HG02840 (cell line): ENCODE data around the gene GDA.

Source experiments
- ATAC-seq: cut with Tn5 transposase; IDR thresholded peaks from one replicate; pipeline ENCODE4 v1.9.1; 2021; ENCODE audit warnings: mild to moderate bottlenecking, moderate library complexity, moderate number of reproducible peaks; ENCODE audit not compliant: unreplicated experiment, low FRiP score

GDA gene

DNA sequence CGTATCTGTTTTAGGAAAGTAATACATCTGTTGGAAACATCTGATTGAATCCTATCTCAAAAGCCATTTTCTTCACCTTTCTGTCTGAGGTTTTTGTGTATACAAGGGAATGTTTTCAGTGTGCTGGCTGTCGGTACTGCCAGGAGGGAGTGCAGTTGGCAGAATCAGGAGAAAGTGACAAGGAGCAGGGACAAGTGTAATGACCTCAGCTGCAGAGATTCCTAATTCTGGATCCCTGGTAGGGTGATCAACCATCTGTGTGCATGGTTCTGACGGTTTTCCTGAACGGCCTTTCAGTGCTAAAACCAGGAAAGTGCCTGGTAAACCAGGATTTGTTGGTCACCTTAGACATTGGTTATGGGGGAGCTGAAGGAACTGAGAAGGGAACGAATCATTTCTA is 1.6 kb upstream of the GDA start:
- ATAC-seq, result no peak

DNA sequence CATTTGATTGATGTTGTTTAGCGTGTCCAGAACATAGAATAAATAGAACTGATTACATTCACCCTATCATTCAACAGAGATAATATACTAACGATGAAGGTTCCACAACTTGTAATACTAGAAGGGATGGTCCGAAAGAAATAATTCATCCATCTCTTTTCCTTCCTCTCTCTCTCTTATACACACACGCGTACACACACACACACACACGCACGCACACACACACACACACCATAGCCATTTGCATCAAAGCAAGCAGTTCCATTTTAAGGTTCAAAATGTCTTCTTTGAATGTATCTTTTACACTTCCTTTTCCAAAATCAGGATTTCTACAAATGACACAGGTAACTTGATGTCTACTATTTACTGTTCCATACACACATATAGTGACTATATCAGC is 887 bp downstream of the GDA start:
- ATAC-seq, result no peak

DNA sequence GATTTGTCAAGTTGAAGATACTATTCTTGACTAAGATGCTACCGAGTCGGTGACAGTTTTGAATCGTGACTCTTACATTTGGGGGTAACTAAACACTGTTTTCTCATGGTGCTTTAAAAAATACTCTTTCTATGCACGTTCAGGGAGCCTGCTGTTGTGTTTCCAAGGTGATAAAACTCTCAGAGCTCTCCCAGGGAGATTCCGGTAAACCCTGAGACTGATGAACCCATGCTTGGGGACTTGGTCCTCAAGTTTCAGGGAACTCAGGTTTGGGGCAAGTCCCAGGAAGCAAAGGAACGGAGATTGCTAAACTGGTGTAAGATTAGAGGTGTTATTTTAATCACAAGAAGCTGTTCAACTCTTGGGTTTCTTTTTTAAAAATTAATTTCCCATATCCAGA is 1.4 kb downstream of the GDA start:
- no peak for ATAC-seq

DNA sequence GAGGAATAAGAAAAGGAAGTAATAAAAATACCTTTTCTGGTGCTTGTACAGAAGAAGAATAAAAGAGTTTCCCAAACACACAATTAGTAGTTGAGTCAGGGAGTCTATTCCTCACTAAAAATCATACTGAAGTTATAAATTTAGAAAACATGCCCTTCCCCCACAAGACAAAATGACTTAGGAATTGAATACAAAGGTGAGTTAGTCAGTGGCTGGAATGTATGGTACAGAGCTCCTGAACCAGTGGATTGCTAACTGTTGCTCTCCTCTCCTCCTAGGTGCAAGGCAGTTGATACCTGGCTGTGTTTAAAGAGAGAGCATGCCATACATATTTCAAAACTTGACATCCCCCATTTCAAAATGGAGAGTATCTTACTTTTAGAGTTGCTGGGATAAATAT is 1.9 kb downstream of the GDA start:
- no peak for ATAC-seq

DNA sequence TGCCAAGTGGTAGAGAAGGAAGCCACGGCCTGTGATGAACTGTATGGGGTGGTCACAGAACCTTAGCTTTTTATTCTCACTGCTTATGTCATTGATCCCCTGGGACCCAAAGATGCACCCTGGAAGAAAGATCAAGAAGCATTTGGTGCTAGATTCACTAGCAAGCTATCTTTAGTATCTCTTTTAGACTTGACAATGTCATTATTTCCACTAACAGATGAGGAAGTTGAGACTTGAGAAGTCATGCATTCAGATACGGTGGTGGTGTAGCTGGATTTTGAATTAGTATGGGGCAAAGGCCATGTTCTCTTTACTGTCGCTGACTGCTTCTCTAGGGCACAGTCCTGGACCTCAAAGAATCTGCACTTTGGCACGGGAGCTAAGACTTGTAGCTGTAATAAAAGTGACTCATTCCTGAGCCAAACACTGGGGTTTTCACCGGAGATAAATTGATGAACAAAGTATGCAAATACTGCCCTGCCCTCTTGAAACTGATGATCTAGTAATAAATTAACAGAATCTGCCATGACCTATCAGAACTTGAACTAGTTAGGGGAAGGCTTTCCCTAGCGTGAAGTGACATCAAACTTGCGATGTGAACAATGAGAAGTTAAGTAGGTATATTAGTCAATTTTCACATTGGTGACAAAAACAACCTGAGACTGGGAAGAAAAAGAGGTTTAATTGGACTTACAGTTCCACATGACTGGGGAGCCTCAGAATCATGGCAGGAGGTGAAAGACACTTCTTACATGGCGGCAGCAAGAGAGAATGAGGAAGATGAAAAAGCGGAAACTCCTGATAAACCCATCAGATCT is 5.4 kb downstream of the GDA start:
- peak; percentile 93 for ATAC-seq

DNA sequence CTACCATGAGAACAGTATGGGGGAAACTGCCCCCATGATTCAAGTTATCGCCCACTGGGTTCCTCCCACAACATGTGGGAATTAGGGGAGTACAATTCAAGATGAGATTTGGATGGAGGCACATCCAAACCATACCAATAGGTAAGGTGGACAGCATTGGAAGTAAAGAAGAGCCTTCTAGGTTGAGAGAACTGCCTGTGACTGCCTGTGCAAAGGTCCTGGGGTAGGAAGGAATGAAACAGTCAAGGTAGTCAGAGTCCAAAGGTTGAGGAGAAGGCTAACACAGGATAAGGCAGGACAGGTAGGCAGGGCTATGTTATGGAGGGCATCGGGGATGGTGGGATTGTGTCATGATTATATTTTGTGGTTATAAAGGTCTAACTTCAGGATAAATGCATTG is 6.1 kb downstream of the GDA start:
- ATAC-seq, result no peak

DNA sequence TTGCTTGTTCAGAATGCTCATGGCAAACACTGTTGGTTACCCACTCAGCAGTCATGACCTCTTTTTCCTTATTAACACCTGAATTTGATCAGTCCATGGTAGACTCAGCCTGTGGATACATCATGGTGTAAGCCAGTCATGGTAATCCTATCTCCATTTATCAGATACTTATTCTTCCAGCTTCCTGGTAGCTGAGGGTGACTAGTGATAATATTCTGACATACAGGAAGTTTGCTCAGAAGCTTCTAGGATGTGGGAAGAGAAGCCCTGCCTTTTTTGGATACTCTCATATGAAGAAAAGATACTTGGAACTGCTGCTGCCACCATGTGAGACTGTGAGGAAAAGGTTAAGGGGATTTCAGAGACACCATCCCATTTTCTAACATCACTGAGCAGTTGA is 7.3 kb downstream of the GDA start:
- ATAC-seq, result no peak

DNA sequence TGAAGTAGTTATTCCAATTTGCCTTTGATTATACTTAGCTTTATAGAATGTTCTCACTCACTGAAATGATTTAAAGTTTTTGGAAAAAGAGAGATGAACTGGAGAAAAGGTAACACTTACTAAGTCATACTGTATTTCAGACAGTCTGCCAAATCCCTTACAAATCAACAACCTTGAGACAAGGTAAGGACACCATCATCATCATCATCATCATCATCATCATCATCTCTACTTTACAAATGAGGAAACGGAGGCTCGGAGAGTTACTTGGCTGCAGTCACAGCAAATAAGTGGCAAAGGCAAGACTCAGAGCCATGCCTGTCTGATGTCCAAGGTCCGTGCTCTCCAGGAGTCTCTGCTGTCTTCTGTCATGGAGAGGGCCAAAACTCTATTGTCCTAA is 9.4 kb downstream of the GDA start:
- ATAC-seq, result no peak

DNA sequence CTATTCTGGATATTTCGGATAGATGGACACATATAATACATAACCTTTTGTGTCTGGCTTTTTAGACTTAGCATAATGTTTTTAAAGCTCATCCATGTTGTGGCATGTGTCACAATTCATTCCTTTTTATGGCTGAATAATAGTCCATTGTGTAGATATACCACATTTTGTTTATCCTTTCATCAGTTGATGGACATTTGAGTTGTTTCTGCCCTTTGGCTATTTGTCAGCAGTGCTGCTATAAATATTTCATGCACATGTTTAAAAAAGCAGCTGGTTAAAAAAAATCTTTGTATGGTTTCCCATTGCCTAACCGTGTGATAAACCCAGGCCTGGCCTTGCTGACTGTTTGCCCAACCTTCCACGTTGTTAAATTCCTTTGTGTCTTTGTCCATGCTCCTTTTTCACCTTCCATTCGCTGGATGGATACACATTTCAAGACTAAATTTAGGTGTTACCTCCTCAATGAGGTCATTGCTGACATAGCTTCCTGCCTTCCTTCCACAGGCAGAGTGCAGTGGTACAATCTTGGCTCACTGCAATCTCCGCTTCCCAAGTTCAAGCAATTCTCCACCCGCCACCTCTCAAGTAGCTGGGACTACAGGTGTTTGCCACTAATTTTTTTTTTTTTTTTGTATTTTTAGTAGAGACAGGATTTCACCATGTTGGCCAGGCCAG is 11.3 kb downstream of the GDA start:
- no peak for ATAC-seq

DNA sequence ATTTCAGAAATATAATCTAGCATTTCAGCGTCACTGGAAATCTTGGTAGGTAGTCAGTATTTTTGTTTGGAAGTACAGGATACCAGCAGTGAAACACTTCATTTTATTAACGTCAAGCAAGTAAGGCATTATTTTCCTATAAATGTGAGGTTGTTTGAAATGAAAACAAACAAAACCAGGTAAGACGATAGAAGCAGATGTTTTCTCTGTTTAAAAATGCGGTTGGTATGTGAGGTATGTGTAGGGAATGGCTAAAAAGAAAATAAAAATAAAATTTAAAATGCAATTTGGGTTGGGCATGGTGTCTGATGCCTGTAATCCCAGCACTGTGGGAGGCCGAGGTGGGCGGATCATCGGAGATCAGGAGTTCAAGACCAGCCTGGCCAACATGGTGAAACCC is 16.1 kb downstream of the GDA start:
- no peak for ATAC-seq

DNA sequence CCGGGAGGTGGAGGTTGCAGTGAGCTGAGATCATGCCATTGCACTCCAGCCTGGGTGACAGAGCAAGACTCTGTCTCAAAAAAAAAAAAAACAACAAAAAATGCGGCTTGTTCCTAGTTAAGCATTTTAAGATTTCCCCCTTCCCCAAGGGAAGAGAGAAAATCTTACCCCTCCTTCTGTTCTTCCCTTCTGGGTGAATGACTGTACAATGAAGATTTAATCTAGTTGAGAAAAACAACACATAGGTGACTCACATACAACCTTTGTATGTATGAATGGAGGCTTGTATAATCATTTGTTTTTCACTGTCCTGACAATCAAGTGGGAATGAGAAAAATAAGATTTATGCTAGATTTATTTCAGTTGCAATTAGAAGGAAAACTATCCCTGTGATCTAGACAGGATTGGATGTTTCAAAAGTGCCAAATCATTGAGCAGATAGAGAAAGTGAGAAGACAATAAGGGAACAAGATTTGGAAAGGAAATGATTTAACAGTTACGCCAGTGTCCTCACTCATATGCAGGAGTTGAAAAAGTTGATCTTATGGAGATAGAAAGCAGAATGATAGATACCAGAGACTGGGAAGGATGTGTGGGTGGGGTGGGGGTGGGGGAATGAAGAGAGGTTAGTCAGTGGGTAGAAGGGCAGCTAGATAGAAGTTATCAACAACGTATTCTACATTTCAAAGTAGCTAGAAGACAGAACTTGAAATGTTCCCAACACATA is 16.7 kb downstream of the GDA start:
- no peak for ATAC-seq

DNA sequence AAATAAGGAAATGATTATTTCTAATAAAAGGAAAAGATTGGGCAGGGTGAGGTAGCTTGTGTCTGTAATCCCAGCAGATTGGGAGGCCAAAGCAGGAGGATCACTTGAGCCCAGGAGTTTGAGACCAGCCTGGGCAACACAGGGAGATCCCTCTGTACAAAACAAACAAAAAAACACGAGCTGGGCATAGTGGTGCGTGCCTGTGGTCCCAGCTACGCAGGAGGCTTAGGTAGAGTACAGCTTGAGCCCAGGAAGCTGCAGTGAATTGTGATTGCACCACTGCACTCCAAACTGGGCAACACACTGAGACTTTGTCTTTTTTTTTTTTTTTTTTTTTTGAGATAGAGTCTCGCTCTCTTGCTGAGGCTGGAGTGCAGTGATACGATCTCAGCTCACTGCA is 18.8 kb downstream of the GDA start:
- no peak for ATAC-seq

DNA sequence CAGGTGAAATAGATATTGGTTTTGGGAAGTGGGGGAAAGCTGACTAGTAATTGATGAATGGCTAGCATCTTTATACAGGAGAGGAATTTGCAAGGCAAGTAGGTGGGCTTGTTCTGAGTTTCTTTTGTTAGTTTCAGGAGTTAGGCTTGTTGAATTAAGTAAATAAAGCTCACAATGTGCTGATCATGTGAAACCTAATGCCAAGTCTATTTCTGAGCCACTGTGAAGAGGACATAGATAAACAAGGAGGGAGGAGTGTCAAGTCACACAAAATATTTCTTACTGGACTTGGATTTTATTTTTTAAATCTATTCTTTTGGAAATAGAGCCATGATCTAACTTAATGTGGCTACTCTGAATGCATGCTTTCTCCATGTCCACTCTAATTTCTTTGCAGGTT is 19.9 kb downstream of the GDA start:
- no peak for ATAC-seq

DNA sequence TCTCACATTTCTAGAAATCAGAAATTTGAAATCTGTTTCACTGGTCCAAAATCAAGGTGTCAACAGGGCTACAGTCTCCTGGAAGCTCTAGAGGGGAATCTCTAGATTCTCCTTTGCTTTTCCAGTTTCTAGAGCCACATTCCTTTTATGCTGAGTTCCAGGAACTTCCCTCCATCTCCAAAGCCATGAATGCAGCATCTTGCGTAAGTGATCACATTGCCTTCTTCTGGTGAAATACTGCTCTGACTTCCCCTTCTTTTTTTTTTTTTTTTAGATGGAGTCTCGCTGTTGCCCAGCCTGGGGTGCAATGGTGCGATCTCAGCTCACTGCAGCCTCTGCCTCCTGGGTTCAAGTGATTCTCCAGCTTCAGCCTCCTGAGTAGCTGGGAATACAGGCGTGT is 23.8 kb downstream of the GDA start:
- no peak for ATAC-seq

DNA sequence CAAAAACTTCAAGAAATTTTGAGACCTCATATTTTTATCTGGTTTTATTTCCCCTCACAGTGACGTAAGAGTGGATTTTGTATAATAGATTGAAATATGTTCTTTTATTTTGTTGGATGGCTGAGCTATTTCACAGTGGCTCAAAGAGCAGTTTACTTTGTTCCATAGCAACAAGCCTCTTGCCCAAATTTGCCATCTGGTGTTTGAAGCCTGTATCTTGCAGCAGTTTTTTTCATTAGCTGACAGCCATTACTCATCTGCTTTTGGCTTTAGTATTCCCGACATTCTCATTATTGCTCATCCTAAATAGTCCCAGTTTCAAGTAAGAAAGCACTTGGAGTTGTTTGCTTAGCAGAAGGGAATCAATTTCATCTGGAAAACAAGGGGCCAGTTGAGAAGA is 36.3 kb downstream of the GDA start:
- ATAC-seq, result no peak

DNA sequence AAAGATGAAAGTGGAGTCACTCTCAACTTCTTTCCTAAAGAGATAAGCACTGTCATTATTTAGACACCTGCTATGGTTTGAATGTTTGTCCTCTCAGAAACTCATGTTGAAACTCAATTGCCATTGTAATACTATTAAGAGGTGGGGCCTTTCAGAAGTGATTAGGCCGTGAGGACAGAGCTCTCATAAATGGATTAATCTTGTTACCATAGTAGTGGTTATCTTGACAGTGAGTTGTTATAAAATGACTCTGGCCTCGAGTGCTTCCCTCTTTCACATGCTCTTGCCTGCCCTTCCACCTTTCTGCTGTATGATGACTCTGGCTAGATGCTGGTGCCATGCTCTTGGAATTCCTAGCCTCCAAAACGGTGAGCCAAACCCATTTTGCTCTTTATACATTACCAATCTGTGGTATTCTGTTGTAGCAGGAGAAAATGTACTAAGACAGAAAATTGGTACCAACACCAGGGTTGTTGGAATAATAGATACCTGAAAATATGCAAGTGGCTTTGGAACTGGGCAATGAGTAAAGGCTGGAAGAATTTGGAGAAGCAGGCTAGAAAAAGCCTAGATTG is 38.0 kb downstream of the GDA start:
- ATAC-seq, result no peak

DNA sequence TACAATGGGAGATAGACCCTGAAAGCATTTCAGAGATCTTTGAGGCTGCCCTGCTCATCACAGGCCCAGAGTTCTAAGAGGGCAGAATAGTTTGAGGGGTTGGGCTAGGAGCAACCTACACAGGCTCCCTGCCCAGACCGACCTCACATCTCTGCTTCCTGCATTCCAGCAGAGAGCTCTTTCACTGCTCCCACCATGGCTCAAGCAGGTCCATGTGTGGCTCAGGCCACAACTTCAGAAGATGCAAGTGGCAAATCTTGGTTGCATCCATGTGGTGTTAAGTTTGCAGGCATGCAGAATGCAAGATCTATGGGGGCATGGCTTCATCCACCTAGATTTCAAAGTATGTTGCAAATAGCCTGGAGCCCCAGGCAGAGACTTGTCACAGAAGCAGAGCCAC is 39.0 kb downstream of the GDA start:
- no peak for ATAC-seq

DNA sequence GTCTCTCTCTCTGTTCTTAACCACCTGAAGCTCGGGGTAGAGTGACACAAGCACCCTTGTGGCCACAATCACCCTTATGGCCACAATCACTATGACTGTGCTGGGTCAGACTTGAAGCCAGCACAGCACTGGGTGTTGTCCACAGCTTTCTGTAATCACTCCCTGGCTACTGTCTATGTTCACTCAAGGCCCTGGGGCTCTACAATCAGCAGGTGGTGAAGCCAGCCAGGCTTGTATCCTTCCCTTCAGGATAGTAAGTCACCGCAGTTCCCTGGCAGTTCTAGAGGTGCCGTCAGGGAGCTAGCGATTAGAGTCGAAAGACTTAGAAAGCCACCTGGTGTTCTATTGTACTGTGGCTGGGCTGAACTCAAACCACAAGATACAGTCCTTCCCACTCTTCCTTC is 44.2 kb downstream of the GDA start:
- peak; percentile 94 for ATAC-seq

DNA sequence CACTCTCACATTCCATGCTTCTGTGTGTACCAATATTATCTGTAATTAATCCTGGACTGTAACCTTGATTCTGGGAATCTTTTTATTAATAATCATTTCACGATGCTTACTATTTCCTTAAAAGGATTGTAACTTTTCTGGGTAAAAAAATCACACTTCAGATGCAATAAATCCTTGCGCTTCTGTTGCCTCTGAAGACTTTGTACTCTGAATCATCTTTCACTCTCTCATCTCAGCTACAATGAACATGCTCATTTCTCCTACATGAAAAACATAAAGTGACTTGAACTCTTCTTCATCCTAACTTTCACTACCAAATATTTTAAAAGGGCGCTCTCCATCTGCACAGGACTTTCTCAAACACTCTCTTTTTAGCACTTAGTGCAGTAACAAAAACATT is 50.0 kb downstream of the GDA start:
- ATAC-seq, result no peak

DNA sequence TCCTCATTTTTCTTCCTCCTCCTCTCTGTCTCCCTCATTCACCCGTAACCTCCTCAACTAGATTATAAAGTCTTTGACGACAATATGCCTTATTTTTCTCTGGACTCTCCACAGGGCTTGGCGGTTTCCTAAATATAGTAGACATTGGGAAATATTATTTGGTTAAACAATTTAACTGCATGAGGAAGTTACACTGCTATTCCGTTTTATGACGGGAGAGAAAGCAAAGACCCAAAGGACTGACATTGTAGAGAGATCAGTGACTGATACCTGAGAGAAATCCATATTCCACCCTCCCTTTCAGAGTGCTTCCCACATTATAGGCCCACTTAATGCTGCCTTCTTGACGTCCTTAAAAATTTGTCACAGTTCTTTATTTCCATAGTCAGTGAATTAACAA is 51.2 kb downstream of the GDA start:
- ATAC-seq, result no peak

DNA sequence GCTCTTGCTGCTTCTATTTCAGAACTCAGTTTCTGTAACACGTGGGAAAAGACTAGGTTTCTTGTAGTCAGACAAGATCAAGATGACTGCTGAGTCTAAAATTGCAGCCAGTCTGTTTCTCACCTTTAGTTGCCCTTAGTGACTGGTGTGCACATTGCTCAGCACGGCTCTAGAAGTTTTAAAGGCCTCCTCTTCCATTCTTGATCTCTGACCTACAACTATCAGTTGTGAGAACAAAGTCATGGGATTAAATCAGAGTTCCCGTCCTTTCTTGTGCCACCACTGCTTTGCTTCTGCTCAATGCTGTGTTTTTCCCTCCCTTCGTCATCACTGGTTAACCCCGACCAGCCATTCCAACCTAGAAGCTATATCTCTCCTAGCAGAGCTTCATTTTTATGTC is 52.8 kb downstream of the GDA start:
- no peak for ATAC-seq
